Hepatocyte (in vitro differentiated cells): ENCODE measurements around the gene QSOX2.

ENCODE experiments used
- CTCF ChIP-seq: fragments of 200-600 bp; sonication (generic); IDR thresholded peaks from 2 replicates; pipeline ENCODE4 v1.5.1; 2016; ENCODE audit warnings: antibody characterized with exemption, mild to moderate bottlenecking; ENCODE audit not compliant: poor library complexity
- EZH2 ChIP-seq: fragments of 200-600 bp; sonication (generic); IDR thresholded peaks from 2 replicates; pipeline ENCODE4 v1.6.1; 2016; ENCODE audit warnings: antibody characterized with exemption, mild to moderate bottlenecking, borderline replicate concordance
- EZH2phosphoT487 ChIP-seq: fragments of 200-600 bp; sonication (generic); IDR thresholded peaks from one replicate; pipeline ENCODE4 v1.6.1; 2018; ENCODE audit warnings: antibody characterized with exemption, mild to moderate bottlenecking, low read depth, moderate library complexity; ENCODE audit not compliant: unreplicated experiment, severe bottlenecking

GRCh38 chr9:136204838-136205706 is 40.5 kb downstream of the QSOX2 start, which contains the start of gene LHX3:
- TF ChIP-seq EZH2 (no peak), CTCF (no peak), EZH2phosphoT487 (no peak)
